GM12872 (cell line): ENCODE data around the gene DDX3X.

ENCODE experiments used
- CTCF ChIP-seq: IDR thresholded peaks from 3 replicates; pipeline ENCODE4 v1.5.1; 2011; ENCODE audit warnings: low read depth, mild to moderate bottlenecking, low read length, moderate library complexity; ENCODE audit not compliant: insufficient read depth

Gene DDX3X

GRCh38 chrX:41332005-41332404 lies 2.0 kb upstream of the DDX3X start:
- TF ChIP-seq CTCF: no peak

- no peak for TF ChIP-seq CTCF
Observed at GRCh38 chrX:41332408-41333002, 1.5 kb upstream of the DDX3X start.

- TF ChIP-seq CTCF: no peak
Observed at GRCh38 chrX:41333003-41333743, 789 bp upstream of the DDX3X start.

GRCh38 chrX:41334363-41335197 lies 618 bp downstream of the DDX3X start:
- TF ChIP-seq CTCF: no peak

GRCh38 chrX:41335198-41335957 lies 1.4 kb downstream of the DDX3X start:
- no peak for TF ChIP-seq CTCF

GRCh38 chrX:41335958-41336331 lies 2.0 kb downstream of the DDX3X start:
- TF ChIP-seq CTCF: no peak

GRCh38 chrX:41336447-41336846 lies 2.5 kb downstream of the DDX3X start:
- TF ChIP-seq CTCF: no peak
